OCI-LY7 (cell line): Measurements from ENCODE around the gene B4GAT1. TPM values are rescaled to one million over a fixed set of nuclear protein-coding genes. Genes with fewer than 3 reads are reported as not detected.
A peak's percentile ranks its signal among the peaks of the same experiment; 100 is the strongest.

ENCODE experiments used
- BruUV-seq: library from RNA; stranded (reverse); fragments of 400-500 nt; replicated peaks from 2 replicates; lab custom pipeline; 2021; lab: Mats Ljungman, UMichigan
- CTCF ChIA-PET: fragments of 300-600 bp; sonication (Branson Sonifier 250); formaldehyde crosslinking; loops from one replicate; lab custom pipeline; 2022; ENCODE audit warnings: antibody characterized with exemption; ENCODE audit not compliant: unreplicated experiment; lab: Charles Lee
- POLR2A ChIA-PET: fragments of 300-600 bp; sonication (Branson Sonifier 250); formaldehyde crosslinking; loops from one replicate; lab custom pipeline; 2022; ENCODE audit warnings: antibody characterized with exemption; lab: Charles Lee
- DNase-seq: peaks from one replicate; pipeline ENCODE4 v3.0.0-alpha.2; 2015; ENCODE audit warnings: low spot score
- H2AFZ ChIP-seq: fragments of 200-600 bp; sonication (generic), shearing (Covaris generic); 2 replicates; pipeline ENCODE4 v1.6.1; 2014; ENCODE audit warnings: mild to moderate bottlenecking, antibody characterized with exemption, low read length, moderate library complexity
- H3K27ac ChIP-seq: fragments of 200-600 bp; sonication (generic); 2 replicates; pipeline ENCODE4 v1.5.1; 2014; ENCODE audit warnings: mixed run types, low read depth, mild to moderate bottlenecking, moderate library complexity, low read length, inconsistent platforms; ENCODE audit not compliant: poor library complexity, severe bottlenecking
- H3K36me3 ChIP-seq: fragments of 200-600 bp; sonication (generic); 2 replicates; pipeline ENCODE4 v1.6.1; 2014; ENCODE audit warnings: mild to moderate bottlenecking, antibody characterized with exemption, low read length, moderate library complexity, mixed read lengths; ENCODE audit not compliant: insufficient read depth
- H3K4me1 ChIP-seq: fragments of 200-600 bp; sonication (generic); 2 replicates; pipeline ENCODE4 v1.5.1; 2014; ENCODE audit warnings: mild to moderate bottlenecking, low read length; ENCODE audit not compliant: insufficient read depth, poor library complexity, severe bottlenecking
- H3K4me2 ChIP-seq: fragments of 200-600 bp; sonication (generic); 2 replicates; pipeline ENCODE4 v1.6.1; 2014; ENCODE audit warnings: mild to moderate bottlenecking, low read length
- H3K4me3 ChIP-seq: fragments of 200-600 bp; sonication (generic); 2 replicates; pipeline ENCODE4 v1.5.1; 2014; ENCODE audit warnings: mild to moderate bottlenecking, low read depth, low read length; ENCODE audit not compliant: poor library complexity, severe bottlenecking
- H3K79me2 ChIP-seq: fragments of 200-600 bp; sonication (generic); 2 replicates; pipeline ENCODE4 v1.6.1; 2016; ENCODE audit warnings: low read depth, mild to moderate bottlenecking, low read length, moderate library complexity, mixed read lengths; ENCODE audit not compliant: insufficient read depth
- H3K9me2 ChIP-seq: fragments of 200-600 bp; sonication (generic); 2 replicates; pipeline ENCODE4 v1.6.1; 2016; ENCODE audit warnings: mild to moderate bottlenecking, low read length, mixed read lengths; ENCODE audit not compliant: insufficient read depth
- H3K9me3 ChIP-seq: fragments of 200-600 bp; sonication (generic); 2 replicates; pipeline ENCODE4 v1.6.1; 2014; ENCODE audit warnings: mild to moderate bottlenecking, mixed run types, low read length, mixed read lengths
- H4K20me1 ChIP-seq: fragments of 200-600 bp; sonication (generic); 2 replicates; pipeline ENCODE4 v1.6.1; 2014; ENCODE audit warnings: mild to moderate bottlenecking, antibody characterized with exemption, low read length, moderate library complexity, mixed read lengths; ENCODE audit not compliant: insufficient read depth
- CTCF ChIP-seq: fragments of 200-600 bp; sonication (generic); conservative IDR thresholded peaks from 2 replicates; pipeline ENCODE4 v1.5.1; 2014; ENCODE audit warnings: mild to moderate bottlenecking, antibody characterized with exemption, low read length, moderate library complexity, mixed read lengths
- EZH2phosphoT487 ChIP-seq: fragments of 200-600 bp; sonication (generic); IDR thresholded peaks from 2 replicates; pipeline ENCODE4 v1.6.1; 2018; ENCODE audit warnings: low read depth, borderline replicate concordance, mild to moderate bottlenecking, mixed run types, antibody characterized with exemption, low read length, moderate library complexity, mixed read lengths
- intact Hi-C: fragments of 100-400 bp; cut with micrococcal nuclease; formaldehyde crosslinking; loops from one replicate; pipeline ENCODE4 v1.10.0; 2022; ENCODE audit not compliant: unreplicated experiment
- total RNA-seq, 2 experiments: library from RNA; depleted of rRNA in 1 of 2; stranded (reverse); fragments of >200 nt in 1 of 2; shearing (Covaris generic) in 1 of 2; gene quantifications; 2 replicates each; pipeline ENCODE4 v1.2.3, GENCODE V29; 2014 to 2022

Gene B4GAT1
- total RNA-seq, 2 experiments from 2014 or later, result 9.8 to 11.7 TPM

DNA sequence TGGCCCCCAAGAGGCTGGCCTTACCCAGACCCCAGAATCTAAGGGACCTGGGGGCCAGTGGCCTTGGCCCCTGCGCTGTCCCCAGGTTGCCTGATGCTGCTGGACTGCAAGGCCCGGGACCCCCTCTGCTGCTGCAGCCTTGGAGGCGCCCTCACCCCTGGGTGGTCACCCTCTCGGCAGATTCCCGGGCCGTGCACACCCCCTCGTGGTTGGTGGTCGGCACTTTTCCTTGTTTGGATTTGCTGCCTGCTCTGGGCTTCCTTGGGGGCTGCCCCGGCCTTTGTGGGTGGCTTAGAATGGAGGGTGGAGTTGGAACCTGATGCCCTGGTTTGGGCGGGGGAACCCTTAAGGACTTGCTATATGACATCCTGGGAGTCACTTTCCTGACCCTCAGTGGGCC lies 16.5 kb downstream of the B4GAT1 start:
- Histone ChIP-seq H3K79me2 (no peaks in the 10 kb centered on the region), H3K4me2 (no peak overlapping the region), H3K9me3 (no peaks in the 10 kb centered on the region), H2AFZ (no peak overlapping the region), H3K27ac (no peak overlapping the region), H3K9me2 (no peaks in the 10 kb centered on the region), H4K20me1 (no peaks in the 10 kb centered on the region), H3K4me1 (peaks cover 33% of the 10 kb centered on the region), H3K36me3 (no peaks in the 10 kb centered on the region), H3K4me3 (no peak overlapping the region)
- ChIA-PET POLR2A (interaction anchor here (1.2 kb wide), 1 partner anchor 19 kb away, joined by 4 read pairs; no protein-coding TSS in a partner anchor), CTCF (no interaction called here)
- TF ChIP-seq CTCF, result 0 out of 2 replicates have a peak, but pooled peaks have one; percentile 12
- TF ChIP-seq EZH2phosphoT487, result no peak
- no peak for DNase-seq
- no TSS peak for BruUV-seq
- intact Hi-C loops, result no loop called here

DNA sequence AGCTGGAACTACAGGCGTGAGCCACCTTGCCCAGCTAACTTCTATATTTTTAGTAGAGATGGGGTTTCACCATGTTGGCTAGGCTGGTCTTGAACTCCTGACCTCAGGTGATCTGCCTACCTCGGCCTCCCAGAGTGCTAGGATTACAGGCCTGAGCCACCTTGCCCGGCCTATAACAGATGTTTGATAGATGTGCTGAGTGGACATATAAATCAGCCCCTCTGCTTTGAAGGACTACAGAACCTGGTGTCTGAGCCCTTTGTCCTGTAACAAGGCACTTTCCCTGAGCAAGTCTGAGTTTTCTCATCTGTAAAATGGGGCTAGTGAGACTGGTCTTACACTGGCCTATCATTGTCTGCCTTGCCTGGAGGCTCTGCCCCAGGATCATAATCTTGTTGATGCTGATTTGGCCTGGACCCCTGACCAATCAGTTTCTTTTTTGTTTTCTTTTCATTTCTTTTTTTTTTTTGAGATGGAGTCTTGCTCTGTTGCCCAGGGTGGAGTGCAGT lies 18.2 kb downstream of the B4GAT1 start:
- H3K79me2 ChIP-seq, result no peaks in the 10 kb centered on the region
- H3K4me2 ChIP-seq, result no peak overlapping the region
- no peaks in the 10 kb centered on the region for H3K9me3 ChIP-seq
- H3K9me2 ChIP-seq, result no peaks in the 10 kb centered on the region
- intact Hi-C loops, result loop anchor here (2.0 kb wide), 1 partner anchor 40 kb away; the partner anchor contains the start of gene YIF1A
- ChIA-PET POLR2A (interaction anchor here (2.2 kb wide), 1 partner anchor 17 kb away, joined by 7 read pairs; no protein-coding TSS in a partner anchor), CTCF (interaction anchor here (0.6 to 0.9 kb wide), 2 partner anchors 9 to 17 kb away, joined by 3 to 4 read pairs; no protein-coding TSS in a partner anchor)
- no peak overlapping the region for H3K4me3 ChIP-seq
- BruUV-seq, result no TSS peak
- H2AFZ ChIP-seq, result no peak overlapping the region; the same call in 1 of the 2 replicates
- no peaks in the 10 kb centered on the region for H3K36me3 ChIP-seq
- TF ChIP-seq CTCF (no peak), EZH2phosphoT487 (no peak)
- DNase-seq, result no peak
- H3K4me1 ChIP-seq, result peaks cover 46% of the 10 kb centered on the region
- H4K20me1 ChIP-seq, result no peaks in the 10 kb centered on the region
- H3K27ac ChIP-seq, result no peak overlapping the region
